ENCODE measurements around the gene MAPK6. TPM values are rescaled to one million over a fixed set of nuclear protein-coding genes. Genes with fewer than 3 reads are reported as not detected.

Gene MAPK6
- total RNA-seq, 4 donors from 2014 or later = 50.0 to 87.1 (median 69.2) TPM

GRCh38 chr15:52005748-52006701 lies 13.0 kb upstream of the MAPK6 start:
- no peak for DNase-seq (ENCODE audit: low spot score in 2 of 2)
- no peak overlapping the region for H3K27ac ChIP-seq
- TF ChIP-seq POLR2A (IDR thresholded peaks at IDR 0.05) (no peak), EP300 (IDR thresholded peaks at IDR 0.05) (no peak), POLR2AphosphoS5 (IDR thresholded peaks at IDR 0.05) (no peak), CTCF (IDR thresholded peaks at IDR 0.05) (no peak)
- peaks cover 18% of the 10 kb centered on the region for H3K4me1 ChIP-seq
- 72% methylated on average over 5 of the region's 5 CpGs for WGBS
- no peak overlapping the region for H3K4me3 ChIP-seq
- no peaks in the 10 kb centered on the region for H3K36me3 ChIP-seq
- H3K9me3 ChIP-seq = no peaks in the 10 kb centered on the region
- H3K27me3 ChIP-seq = no peaks in the 10 kb centered on the region

- Histone ChIP-seq H3K4me1 (peaks cover 26% of the 10 kb centered on the region), H3K9me3 (no peaks in the 10 kb centered on the region), H3K4me3 (no peak overlapping the region), H3K36me3 (no peaks in the 10 kb centered on the region), H3K27me3 (no peaks in the 10 kb centered on the region), H3K27ac (no peak overlapping the region)
- no peak for DNase-seq (ENCODE audit: low spot score in 2 of 2)
- WGBS = 78% methylated on average over 3 of the region's 3 CpGs
- TF ChIP-seq EP300 (IDR thresholded peaks at IDR 0.05) (no peak), POLR2AphosphoS5 (IDR thresholded peaks at IDR 0.05) (no peak), CTCF (IDR thresholded peaks at IDR 0.05) (no peak), POLR2A (IDR thresholded peaks at IDR 0.05) (no peak)
Measured at GRCh38 chr15:52006702-52007340, 12.2 kb upstream of the MAPK6 start.

DNA sequence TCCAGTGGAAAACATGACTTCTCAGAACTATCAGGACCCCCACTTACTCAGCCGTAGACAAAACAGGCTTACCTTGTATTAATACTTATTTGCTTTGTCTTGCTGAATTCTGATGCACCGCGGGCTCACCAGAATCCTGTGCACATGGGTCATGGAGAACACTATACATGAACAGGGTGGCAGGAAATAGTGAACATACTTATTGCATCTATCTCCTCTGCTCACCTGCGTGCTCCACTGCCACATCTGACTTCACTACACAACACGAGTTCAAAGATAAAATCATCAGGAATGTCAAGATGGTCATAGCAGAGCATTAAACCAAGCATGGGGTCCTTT lies 10.7 kb upstream of the MAPK6 start:
- DNase-seq (ENCODE audit: low spot score in 2 of 2) = no peak
- 93% methylated on average over 5 of the region's 5 CpGs for WGBS
- H3K4me1 ChIP-seq = peaks cover 34% of the 10 kb centered on the region
- no peak overlapping the region for H3K27ac ChIP-seq
- TF ChIP-seq EP300 (IDR thresholded peaks at IDR 0.05) = no peak
- no peak for TF ChIP-seq POLR2AphosphoS5 (IDR thresholded peaks at IDR 0.05)
- no peak for TF ChIP-seq CTCF (IDR thresholded peaks at IDR 0.05)
- no peak for TF ChIP-seq POLR2A (IDR thresholded peaks at IDR 0.05)
- no peaks in the 10 kb centered on the region for H3K9me3 ChIP-seq
- no peaks in the 10 kb centered on the region for H3K36me3 ChIP-seq
- H3K4me3 ChIP-seq = no peak overlapping the region
- H3K27me3 ChIP-seq = no peaks in the 10 kb centered on the region

DNA sequence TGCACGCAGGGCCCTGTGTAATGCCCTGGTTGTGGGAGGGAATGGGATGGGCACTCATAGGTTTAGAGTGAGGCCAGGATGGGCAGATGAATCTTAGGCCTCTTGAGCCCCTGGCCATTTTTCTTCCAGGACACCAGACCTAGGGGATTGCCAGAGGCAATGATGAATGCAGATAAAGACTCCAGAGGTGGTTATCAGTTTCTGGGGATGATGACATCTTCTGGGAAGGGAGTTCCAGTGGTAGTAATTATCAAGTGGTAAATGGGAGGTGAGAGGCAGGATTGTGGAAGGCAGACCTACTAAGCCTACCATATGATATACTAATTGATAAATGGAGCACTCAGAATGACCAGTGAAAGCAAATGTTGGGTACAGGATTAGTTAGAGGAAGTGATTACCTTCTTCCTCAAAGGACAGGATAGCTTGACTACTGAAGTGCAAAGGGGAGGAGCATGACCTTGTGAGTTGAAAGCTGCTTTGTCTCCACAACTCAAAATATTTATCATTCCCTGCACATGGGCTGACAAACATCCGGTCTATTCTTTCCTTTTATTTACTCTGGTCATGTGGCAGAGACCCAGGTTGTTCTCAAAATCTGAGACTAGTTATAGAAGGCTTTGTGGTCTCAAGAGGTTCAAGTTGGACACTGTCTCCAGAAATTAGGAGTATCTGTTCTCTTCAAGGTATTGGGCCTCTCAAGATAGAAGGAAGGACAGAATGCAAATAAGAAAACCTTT lies 10.2 kb upstream of the MAPK6 start:
- Histone ChIP-seq H3K4me3 (no peak overlapping the region), H3K27ac (no peak overlapping the region), H3K4me1 (peaks cover 37% of the 10 kb centered on the region), H3K27me3 (no peaks in the 10 kb centered on the region), H3K36me3 (no peaks in the 10 kb centered on the region), H3K9me3 (no peaks in the 10 kb centered on the region)
- 80% methylated on average over 2 of the region's 2 CpGs for WGBS
- DNase-seq (ENCODE audit: low spot score in 2 of 2) = no peak
- no peak for TF ChIP-seq CTCF (IDR thresholded peaks at IDR 0.05)
- TF ChIP-seq EP300 (IDR thresholded peaks at IDR 0.05) = no peak
- no peak for TF ChIP-seq POLR2AphosphoS5 (IDR thresholded peaks at IDR 0.05)
- no peak for TF ChIP-seq POLR2A (IDR thresholded peaks at IDR 0.05)
